Vagina (tissue), 2 donors: ENCODE data around the gene ESYT2.

ENCODE experiments used
- CTCF ChIP-seq, 3 experiments: fragments of 450-650 bp in 2 of 3; fragments of 200-600 bp in 1 of 3; sonication (generic) in 1 of 3; IDR thresholded peaks; one replicate each; pipeline ENCODE4 v1.5.1; 2017 to 2019; ENCODE audit warnings: antibody characterized with exemption in 3 of 3, mild to moderate bottlenecking in 2 of 3, moderate library complexity in 2 of 3
- POLR2A ChIP-seq, 2 donors: fragments of 450-650 bp; IDR thresholded peaks; one replicate each; pipeline ENCODE4 v1.6.1; 2017; ENCODE audit warnings: antibody characterized with exemption in 2 of 2, mild to moderate bottlenecking in 2 of 2, moderate library complexity in 2 of 2
- POLR2AphosphoS5 ChIP-seq, 2 donors: sonication (generic); formaldehyde crosslinking; IDR thresholded peaks; one replicate each; pipeline ENCODE4 v1.9.0; 2017; ENCODE audit warnings: antibody characterized with exemption in 2 of 2, mild to moderate bottlenecking in 2 of 2, low read depth in 1 of 2; ENCODE audit not compliant: insufficient read depth in 1 of 2

- TF ChIP-seq POLR2AphosphoS5 (IDR thresholded peaks at IDR 0.05; ENCODE audit: insufficient read depth in 1 of 2, low read depth in 1 of 2) (no peak), CTCF (IDR thresholded peaks at IDR 0.05) (no peak), POLR2A (IDR thresholded peaks at IDR 0.05) (no peak)
These were observed 17.4 kb downstream of the ESYT2 start for GRCh38 chr7:158811894-158812293.
